ENCODE results near the gene DDAH1. TPM values are rescaled to one million over a fixed set of nuclear protein-coding genes. Genes with fewer than 3 reads are reported as not detected.

DDAH1 gene
- total and polyA plus RNA-seq, 2 of the 8 experiments (the other 6 are each of a cell fraction or from before 2014, with no cell fraction given), result 22.8 to 54.5 TPM

DNA sequence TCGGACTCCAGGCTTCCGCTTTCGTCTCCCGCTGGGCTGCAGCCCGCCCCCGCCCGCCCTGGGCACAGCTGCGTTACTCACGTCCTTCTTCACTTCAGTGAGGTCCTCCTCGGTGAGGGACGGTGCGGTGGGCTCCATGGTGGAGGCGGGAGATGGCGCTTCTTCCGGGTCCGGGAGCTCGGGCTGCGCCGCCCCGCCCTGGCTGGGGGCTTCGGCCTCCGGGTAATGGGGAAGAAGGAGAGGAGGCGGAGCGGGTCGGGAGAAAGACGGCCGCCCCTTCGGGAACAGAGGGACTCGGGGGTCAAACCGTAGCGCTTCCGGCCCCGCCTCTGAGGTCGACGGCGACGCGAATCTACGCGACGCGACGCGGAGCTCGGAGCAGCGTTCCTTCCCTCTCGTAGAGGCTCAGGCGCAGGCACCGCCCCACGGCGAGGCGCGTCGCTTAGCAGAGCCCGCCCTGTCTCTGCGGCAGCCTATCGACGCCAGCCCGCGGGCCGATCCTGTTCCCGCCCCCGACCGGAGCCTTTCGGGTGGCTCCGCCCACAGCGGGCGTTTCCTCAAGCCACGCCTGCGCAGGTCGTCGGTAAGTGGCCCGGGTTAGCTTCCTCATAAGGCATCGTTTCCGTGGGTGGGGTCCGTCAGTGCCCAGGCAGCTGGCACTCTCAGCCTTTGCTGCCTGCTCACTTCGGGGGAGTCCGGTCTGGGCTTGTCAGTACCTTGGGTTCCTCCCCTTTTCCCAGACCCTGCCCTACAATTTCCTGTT, 188.6 kb downstream of the DDAH1 start, which contains the start of gene BCL10 (continued):
- TF ChIP-seq EZH2 (IDR thresholded peaks at IDR 0.05; ENCODE audit: low read depth, low read length, severe bottlenecking), result no peak
- TF ChIP-seq SIN3A (conservative IDR thresholded peaks at IDR 0.05 in 1 of 2, IDR thresholded peaks at IDR 0.05 in 1 of 2; ENCODE audit: low read depth in 1 of 2, low read length in 2 of 2), result peak; percentile 45 to 75; a peak in 1 of 4 replicates
- peak; percentile 90 for TF ChIP-seq NRF1 (IDR thresholded peaks at IDR 0.05; ENCODE audit: low read depth, low read length)
- no peak for TF ChIP-seq CEBPB (IDR thresholded peaks at IDR 0.05; ENCODE audit: low read depth, low read length)
- TF ChIP-seq EGR1 (IDR thresholded peaks at IDR 0.05; ENCODE audit: borderline replicate concordance, low read depth, low read length), result peak; percentile 85; the same call in 1 of the 2 replicates
- peak; percentile 70 for TF ChIP-seq TBP (IDR thresholded peaks at IDR 0.05; ENCODE audit: low read depth, low read length)
- no peak for TF ChIP-seq SUZ12 (IDR thresholded peaks at IDR 0.05; ENCODE audit: low read length)
- TF ChIP-seq CBX5 (IDR thresholded peaks at IDR 0.05; ENCODE audit: low read depth, low read length), result no peak
- TF ChIP-seq POLR2AphosphoS5 (IDR thresholded peaks at IDR 0.05; ENCODE audit: low read depth, low read length), result peak; percentile 80
- TF ChIP-seq KDM4A (IDR thresholded peaks at IDR 0.05; ENCODE audit: low read depth, low read length, severe bottlenecking), result peak; percentile 70
- peak; percentile 98 for TF ChIP-seq CREB1 (IDR thresholded peaks at IDR 0.05)
- no peak for TF ChIP-seq HDAC6 (IDR thresholded peaks at IDR 0.05; ENCODE audit: low read depth, low read length)
- 0 out of 2 replicates have a peak, but pooled peaks have one; percentile 25 for TF ChIP-seq KDM5A (IDR thresholded peaks at IDR 0.05; ENCODE audit: low read length)
- no peak; the same call in 1 of the 2 replicates for TF ChIP-seq SP4 (IDR thresholded peaks at IDR 0.05; ENCODE audit: low read length)
- 0 out of 2 replicates have a peak, but pooled peaks have one; percentile 16 for TF ChIP-seq YY1 (IDR thresholded peaks at IDR 0.05; ENCODE audit: low read depth, low read length)
- TF ChIP-seq, protein P1, sequence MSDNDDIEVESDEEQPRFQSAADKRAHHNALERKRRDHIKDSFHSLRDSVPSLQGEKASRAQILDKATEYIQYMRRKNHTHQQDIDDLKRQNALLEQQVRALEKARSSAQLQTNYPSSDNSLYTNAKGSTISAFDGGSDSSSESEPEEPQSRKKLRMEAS (IDR thresholded peaks at IDR 0.05), result no peak; the same call in 1 of the 2 replicates
- TF ChIP-seq TAF1 (IDR thresholded peaks at IDR 0.05; ENCODE audit: low read depth, low read length), result peak; percentile 69
- TF ChIP-seq, protein P2, sequence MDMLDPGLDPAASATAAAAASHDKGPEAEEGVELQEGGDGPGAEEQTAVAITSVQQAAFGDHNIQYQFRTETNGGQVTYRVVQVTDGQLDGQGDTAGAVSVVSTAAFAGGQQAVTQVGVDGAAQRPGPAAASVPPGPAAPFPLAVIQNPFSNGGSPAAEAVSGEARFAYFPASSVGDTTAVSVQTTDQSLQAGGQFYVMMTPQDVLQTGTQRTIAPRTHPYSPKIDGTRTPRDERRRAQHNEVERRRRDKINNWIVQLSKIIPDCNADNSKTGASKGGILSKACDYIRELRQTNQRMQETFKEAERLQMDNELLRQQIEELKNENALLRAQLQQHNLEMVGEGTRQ (IDR thresholded peaks at IDR 0.05; ENCODE audit: low read length), result no peak
- no peak for TF ChIP-seq BACH1 (IDR thresholded peaks at IDR 0.05; ENCODE audit: low read length)
- TF ChIP-seq PHF8 (conservative IDR thresholded peaks at IDR 0.05; ENCODE audit: low read depth, low read length), result peak; percentile 92
- peak; percentile 86; the same call in 1 of the 2 replicates for TF ChIP-seq RBBP5 (IDR thresholded peaks at IDR 0.05; ENCODE audit: borderline replicate concordance, low read depth, low read length)
- peak; percentile 79 for TF ChIP-seq TAF7 (optimal IDR thresholded peaks at IDR 0.05; ENCODE audit: borderline replicate concordance, low read depth, low read length)
- no peak for TF ChIP-seq JUND (IDR thresholded peaks at IDR 0.05; ENCODE audit: low read length)
- TF ChIP-seq SRF (IDR thresholded peaks at IDR 0.05; ENCODE audit: low read depth, low read length), result peak; percentile 93
